GM20431 (cell line): Measurements from ENCODE around the gene PYGM.

ENCODE experiments used
- in situ Hi-C: fragments of 300-500 bp; cut with MseI, MboI; formaldehyde crosslinking; loops from one replicate; pipeline ENCODE4 v1.15.0; 2020; ENCODE audit warnings: low sequenced_read_pairs; ENCODE audit not compliant: unreplicated experiment

PYGM gene

DNA sequence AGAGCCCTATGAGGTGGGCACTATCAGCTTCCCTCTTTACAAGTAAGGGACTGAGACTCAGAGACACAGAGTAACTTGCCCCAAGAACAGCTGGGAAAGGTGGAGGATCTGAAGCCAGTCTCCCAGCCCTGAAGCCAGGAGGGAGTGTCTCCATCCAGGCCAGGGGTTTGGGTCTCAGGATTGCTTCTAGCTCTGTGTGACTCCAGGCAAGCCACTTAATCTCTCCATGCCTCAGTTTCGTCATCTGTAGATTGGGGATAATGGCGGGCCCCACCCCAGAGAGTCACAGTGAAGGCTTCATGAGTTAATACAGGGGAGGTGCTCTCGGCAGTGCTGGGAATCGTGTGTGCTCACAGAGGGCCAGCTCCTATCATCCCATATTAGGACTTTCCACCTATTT is 32.7 kb upstream of the PYGM start:
- in situ Hi-C loops: no loop called here

GRCh38 chr11:64791781-64792291 is 32.1 kb upstream of the PYGM start:
- in situ Hi-C loops: no loop called here

DNA sequence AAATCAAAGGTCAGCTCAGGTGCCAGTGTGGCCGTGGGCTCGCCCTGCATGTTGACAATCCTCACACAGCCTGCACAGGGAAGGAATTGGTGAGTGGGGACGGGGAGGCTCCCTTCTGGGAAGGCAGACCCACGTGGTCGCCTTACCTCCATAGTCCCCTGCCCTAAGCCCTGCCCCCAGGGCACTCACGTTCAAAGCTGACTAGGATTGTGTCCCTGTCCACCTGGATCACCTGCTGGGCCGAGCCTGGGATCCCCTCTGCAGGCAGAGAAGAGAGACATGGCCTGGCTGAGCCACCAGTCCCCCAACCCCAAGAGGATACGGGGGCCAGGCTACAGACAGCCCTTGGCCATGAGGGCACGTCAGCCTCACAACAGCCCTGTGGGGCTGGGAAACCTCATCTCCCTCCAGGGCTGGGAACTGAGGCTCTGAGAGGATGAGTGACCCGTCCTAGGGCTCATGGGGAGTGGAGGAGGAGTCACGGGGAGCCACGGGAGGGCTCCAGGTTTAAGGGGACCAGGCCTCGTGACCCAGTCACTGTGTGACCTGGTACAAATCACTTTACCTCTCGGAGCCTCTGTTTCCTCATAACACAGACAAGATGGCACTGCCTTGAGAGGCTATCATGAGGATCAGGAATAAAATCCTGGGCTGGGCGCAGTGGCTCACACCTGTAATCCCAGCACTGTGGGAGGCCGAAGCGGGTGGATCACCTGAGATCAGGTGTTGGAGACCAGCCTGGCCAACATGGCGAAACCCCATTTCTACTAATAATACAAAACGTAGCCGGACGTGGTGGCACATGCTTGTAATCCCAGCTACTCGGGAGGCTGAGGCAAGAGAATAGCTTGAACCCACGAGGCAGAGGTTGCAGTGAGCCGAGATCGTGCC is 30.7 kb upstream of the PYGM start:
- in situ Hi-C loops: no loop called here

DNA sequence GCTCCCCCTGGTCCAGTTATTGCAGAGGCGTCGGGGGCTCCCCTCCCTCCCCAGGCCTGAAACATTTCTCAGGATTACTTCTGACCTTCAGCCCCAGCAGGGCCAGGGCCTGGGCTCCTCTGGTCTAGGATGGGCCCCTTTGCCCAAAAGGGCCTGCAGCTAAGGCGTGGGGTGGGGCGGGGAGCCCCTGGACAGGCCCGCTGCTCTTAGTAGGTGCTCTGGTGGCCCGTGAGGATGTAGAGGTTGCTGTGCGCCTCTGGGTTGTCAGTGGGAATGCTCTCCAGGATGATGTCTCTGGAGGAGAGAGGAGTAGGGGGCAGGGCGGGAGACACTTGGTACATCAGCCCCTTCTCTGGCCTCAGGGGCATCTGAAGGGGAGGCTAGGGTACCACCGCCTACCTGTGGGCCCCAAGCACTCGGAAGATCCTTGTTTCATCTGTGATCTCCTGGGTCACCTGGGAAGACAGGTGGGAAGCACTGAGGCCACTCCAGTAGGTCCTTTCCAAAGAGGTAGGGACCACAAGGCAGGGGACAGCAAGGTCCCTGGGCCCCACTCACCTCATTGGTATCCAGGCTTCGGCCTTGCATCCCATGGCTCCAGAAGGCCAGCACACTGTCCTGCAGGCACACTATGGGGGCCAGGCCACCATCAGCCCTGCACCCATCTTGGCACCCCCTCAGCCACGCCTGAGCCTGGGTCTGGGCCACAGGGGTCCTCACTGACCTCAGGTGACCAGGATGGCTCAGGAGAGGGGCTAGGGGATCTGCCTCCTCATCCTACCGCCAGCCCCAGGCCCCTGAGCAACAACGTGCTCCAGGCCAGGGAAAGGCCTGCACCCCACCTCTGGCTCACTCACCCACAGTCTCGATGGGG is 29.8 kb upstream of the PYGM start:
- in situ Hi-C loops: no loop called here

- in situ Hi-C loops: no loop called here
Measured at GRCh38 chr11:64788321-64789215, 28.8 kb upstream of the PYGM start.

- in situ Hi-C loops: no loop called here
Measured at GRCh38 chr11:64787526-64788320, 27.9 kb upstream of the PYGM start.

GRCh38 chr11:64786308-64786707 is 26.5 kb upstream of the PYGM start:
- in situ Hi-C loops: no loop called here

- in situ Hi-C loops: no loop called here
Measured at GRCh38 chr11:64784813-64785581, 25.2 kb upstream of the PYGM start.

DNA sequence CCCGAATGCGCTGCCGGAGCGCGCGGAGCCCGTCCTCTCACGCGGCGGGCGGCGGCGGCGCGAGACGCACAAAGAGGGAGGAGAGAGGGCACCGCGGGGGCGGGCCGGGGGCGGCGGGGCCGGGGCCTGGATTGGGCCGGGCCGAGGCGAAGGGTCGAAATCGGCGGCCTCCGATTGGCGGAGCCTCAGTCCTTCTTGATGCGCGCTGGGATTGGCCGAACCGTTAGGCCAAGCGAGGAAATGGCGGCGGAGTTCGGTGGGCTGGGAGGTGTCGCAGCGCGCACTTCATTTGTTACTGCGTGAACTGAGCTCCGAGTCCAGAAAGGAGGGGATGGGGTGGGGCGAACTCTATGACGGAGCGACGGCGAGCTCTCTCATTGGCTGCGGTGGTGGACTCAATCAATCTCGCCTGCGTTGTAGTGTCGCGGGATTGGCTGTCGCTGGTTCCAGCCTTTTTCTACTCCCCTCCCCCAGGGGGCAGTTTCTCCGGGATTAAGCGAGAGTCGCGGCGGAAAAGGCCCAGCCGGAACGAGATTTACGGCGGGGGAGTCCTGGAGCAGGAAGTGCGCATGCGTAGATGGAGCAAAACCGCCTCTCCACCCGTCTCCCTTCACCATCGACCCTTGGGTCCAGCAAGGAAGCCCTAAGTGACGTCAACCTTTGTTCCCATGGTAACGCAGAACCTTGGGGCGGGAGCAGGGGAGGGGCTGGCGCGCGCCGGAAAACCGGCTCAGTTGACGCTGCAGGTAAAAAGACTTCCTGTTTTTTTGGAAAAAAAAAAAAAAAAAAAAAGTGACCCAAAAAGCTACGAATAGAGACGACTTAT is 18.9 kb upstream of the PYGM start, which contains the start of gene SF1:
Gene SF1, minus strand, starts transcription at position 70 of the 826 bp plus-strand sequence. CDS start 150 bp downstream, outside the sequence.
- in situ Hi-C loops: no loop called here

GRCh38 chr11:64778223-64778472 is 18.4 kb upstream of the PYGM start:
- in situ Hi-C loops: no loop called here

DNA sequence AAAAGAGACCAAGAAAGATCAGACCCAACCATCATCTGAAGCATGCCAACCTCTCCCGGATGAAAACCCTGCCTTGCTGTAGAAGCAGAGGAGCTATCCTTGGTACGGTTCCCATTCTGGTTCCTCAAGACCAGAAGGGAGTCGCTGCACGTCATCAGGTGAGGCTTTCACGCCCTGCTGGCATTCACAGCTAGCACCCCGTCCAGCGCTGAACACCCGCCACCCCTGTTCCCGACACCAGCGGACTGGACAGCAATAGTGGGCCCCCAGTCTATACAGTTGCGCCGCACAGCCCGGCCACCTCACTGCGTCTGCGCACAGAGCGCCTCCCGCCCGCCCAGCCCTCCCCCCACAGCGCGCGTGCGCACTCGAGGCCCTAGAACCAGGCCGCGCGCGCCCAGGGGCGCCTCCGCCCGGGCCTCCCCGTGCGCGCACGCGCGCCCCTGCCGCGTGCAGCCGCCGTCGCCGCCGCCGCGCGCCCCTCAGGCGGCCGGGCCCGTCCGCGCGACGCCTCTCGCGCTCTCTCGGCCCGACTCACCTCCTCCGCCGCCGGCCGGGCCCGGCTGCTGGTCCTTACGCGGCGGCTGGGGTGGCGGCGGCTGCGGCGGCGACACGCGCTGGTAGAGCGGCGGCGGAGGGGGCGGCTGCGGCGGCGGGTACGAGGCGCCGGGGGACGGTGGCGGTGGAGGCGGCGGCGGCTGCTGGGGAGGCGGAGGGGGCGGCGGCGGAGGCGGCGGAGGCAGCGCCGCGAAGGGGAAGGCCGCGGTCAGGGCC is 17.9 kb upstream of the PYGM start:
- in situ Hi-C loops: no loop called here

DNA sequence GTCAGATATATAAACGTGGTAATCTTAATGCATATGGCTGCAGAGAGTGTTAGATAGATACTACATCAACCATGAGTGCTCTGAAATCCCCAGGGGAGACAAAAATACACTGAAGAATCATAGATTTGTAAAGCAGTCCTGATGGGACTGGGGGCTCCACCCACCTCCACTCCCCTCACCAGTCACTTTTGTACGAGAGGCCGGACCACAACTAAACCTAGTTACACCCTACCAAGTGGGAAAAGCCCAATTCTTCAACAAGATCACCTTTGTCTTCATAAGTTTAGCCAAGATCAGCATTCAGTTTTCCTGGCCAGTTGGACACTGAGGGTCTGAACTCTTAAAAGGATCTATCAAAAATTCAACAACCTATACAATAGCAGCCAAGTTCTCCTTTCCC is 17.1 kb upstream of the PYGM start:
- in situ Hi-C loops: no loop called here

DNA sequence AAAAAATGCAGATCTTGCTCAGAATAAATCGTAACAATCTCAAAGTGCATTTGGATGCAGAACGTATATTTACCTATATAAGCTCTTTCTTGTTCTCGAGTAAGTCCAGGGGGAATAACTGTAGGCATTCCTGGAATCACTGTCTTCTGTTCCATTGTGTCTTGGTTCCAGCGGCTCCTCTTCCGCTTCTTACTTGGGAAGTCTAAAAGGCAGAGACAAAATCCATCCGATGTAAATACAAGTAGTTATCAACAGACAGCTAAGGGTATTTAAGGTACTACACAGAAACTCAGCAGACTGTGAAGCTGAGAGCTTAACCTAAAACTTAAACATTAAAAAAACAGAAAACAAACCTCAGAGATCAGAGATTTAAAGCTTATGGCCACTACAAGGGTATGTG is 16.7 kb upstream of the PYGM start:
- in situ Hi-C loops: no loop called here

- in situ Hi-C loops: no loop called here
Measured at GRCh38 chr11:64774144-64774543, 14.4 kb upstream of the PYGM start.

DNA sequence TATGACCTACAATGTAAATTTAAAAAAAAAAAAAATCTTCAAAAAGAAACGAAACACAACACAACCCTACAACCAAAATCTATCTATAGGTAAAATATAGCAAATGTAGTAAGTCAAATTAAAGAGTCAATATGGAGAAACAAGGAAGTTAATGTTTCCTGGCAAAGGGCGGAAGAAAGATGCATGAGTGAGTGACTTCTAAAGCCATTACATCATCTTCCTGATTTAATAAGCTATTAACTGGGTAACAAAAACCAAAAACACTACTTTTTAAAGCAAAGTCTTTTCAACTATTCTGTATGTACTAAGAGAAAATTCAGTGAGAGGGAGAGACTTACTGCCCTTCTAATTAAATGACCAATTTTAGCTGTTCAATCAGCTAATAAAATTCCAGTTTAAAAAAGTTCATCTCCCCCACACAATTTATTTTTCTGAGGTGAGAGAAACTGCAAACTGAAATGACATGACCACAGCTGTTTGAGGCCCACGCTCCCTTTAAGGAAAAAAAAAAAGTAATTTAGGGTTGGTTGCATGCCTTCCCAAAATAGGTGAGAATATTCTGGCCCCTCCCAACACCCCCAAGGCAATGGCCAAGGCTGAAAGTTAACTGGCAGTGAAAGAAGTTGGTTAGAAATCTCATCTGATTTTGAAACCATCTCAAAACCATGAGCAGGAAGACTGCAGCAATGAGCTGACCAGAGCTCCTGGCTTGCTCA is 12.7 kb upstream of the PYGM start:
- in situ Hi-C loops: no loop called here

- in situ Hi-C loops: no loop called here
Measured at GRCh38 chr11:64771861-64772260, 12.1 kb upstream of the PYGM start.
